IMR-90 (cell line): ENCODE data around the gene TMX1. TPM values are rescaled to one million over a fixed set of nuclear protein-coding genes. Genes with fewer than 3 reads are reported as not detected.

Experiments
- ATAC-seq: fragments of 200-7000 bp; cut with Tn5 transposase; 2 replicates; pipeline ENCODE4 v1.9.1; 2020; ENCODE audit warnings: low read depth, mild to moderate bottlenecking, moderate library complexity
- BruUV-seq: library from RNA; stranded (reverse); fragments of 400-500 nt; replicated peaks from 2 replicates; lab custom pipeline; 2021; lab: Mats Ljungman, UMichigan
- CTCF ChIA-PET: fragments of 300-600 bp; formaldehyde crosslinking; extraction: SDS; loops from one replicate; lab custom pipeline; 2021; ENCODE audit warnings: antibody characterized with exemption; lab: Yijun Ruan, JAX
- POLR2A ChIA-PET: fragments of 300-600 bp; sonication (Branson Sonifier 250); formaldehyde crosslinking; loops from one replicate; lab custom pipeline; 2022; ENCODE audit warnings: antibody characterized with exemption; ENCODE audit not compliant: unreplicated experiment; lab: Charles Lee
- DNase-seq: peaks from one replicate; pipeline ENCODE4 v3.0.0; 2013
- H2AFZ ChIP-seq: replicated peaks from 2 replicates; pipeline ENCODE3; 2013; ENCODE audit warnings: low read length, mild to moderate bottlenecking; ENCODE audit not compliant: poor library complexity
- H2AK5ac ChIP-seq: 2 replicates; pipeline ENCODE4 v1.6.1; 2013; ENCODE audit warnings: low read depth, low read length, inconsistent platforms
- H2AK9ac ChIP-seq: replicated peaks from 2 replicates; pipeline ENCODE3; 2013; ENCODE audit warnings: mild to moderate bottlenecking, low read depth, low read length, moderate library complexity; ENCODE audit not compliant: poor library complexity
- H2BK120ac ChIP-seq: 2 replicates; pipeline ENCODE4 v1.6.1; 2013; ENCODE audit warnings: low read depth, low read length, inconsistent platforms
- H2BK15ac ChIP-seq: 3 replicates; pipeline ENCODE4 v1.6.1; 2013; ENCODE audit warnings: low read depth, low read length, inconsistent platforms
- H2BK20ac ChIP-seq: 2 replicates; pipeline ENCODE4 v1.6.1; 2013; ENCODE audit warnings: low read depth, mild to moderate bottlenecking, inconsistent platforms, low read length, moderate library complexity
- H2BK5ac ChIP-seq: 2 replicates; pipeline ENCODE4 v1.6.1; 2013; ENCODE audit warnings: mild to moderate bottlenecking, low read depth, low read length, inconsistent platforms; ENCODE audit not compliant: poor library complexity, severe bottlenecking
- H3K14ac ChIP-seq: replicated peaks from 2 replicates; pipeline ENCODE4 v1.6.1; 2013; ENCODE audit warnings: low read depth, low read length, inconsistent platforms
- H3K18ac ChIP-seq: 2 replicates; pipeline ENCODE4 v1.6.1; 2013; ENCODE audit warnings: low read depth, low read length, control low read depth
- H3K23ac ChIP-seq: 2 replicates; pipeline ENCODE4 v1.6.1; 2013; ENCODE audit warnings: low read depth, low read length, inconsistent platforms
- H3K27ac ChIP-seq: 2 replicates; pipeline ENCODE4 v1.5.1; 2013; ENCODE audit warnings: mild to moderate bottlenecking, control low read depth, low read length; ENCODE audit not compliant: insufficient read depth
- H3K27me3 ChIP-seq: 2 replicates; pipeline ENCODE4 v1.6.1; 2013; ENCODE audit warnings: low read length; ENCODE audit not compliant: control insufficient read depth, insufficient read depth
- H3K36me3 ChIP-seq: 2 replicates; pipeline ENCODE4 v1.6.1; 2013; ENCODE audit warnings: low read length, mixed read lengths; ENCODE audit not compliant: control insufficient read depth, insufficient read depth
- H3K4ac ChIP-seq: 2 replicates; pipeline ENCODE4 v1.6.1; 2013; ENCODE audit warnings: low read depth, low read length, inconsistent platforms
- H3K4me1 ChIP-seq: 2 replicates; pipeline ENCODE4 v1.6.1; 2013; ENCODE audit warnings: low read length, mixed read lengths; ENCODE audit not compliant: control insufficient read depth, insufficient read depth
- H3K4me2 ChIP-seq: 2 replicates; pipeline ENCODE4 v1.6.1; 2013; ENCODE audit warnings: low read depth, mild to moderate bottlenecking, control low read depth, low read length, moderate library complexity
- H3K4me3 ChIP-seq: 2 replicates; pipeline ENCODE4 v1.5.1; 2013; ENCODE audit warnings: low read depth, mild to moderate bottlenecking, control low read depth, low read length, moderate library complexity; ENCODE audit not compliant: insufficient read depth
- H3K56ac ChIP-seq: 2 replicates; pipeline ENCODE4 v1.6.1; 2013; ENCODE audit warnings: low read length, inconsistent platforms; ENCODE audit not compliant: insufficient read depth; ENCODE audit errors: extremely low read depth
- H3K79me1 ChIP-seq, 2 experiments: 2 replicates each; pipeline ENCODE4 v1.6.1; 2013; ENCODE audit warnings: low read length in 2 of 2, inconsistent platforms in 1 of 2, low read depth in 1 of 2
- H3K9ac ChIP-seq: 2 replicates; pipeline ENCODE4 v1.6.1; 2013; ENCODE audit warnings: low read depth, low read length, control low read depth
- H3K9me1 ChIP-seq: 2 replicates; pipeline ENCODE4 v1.6.1; 2013; ENCODE audit warnings: low read length, inconsistent platforms; ENCODE audit not compliant: insufficient read depth
- H3K9me3 ChIP-seq: 2 replicates; pipeline ENCODE4 v1.6.1; 2013; ENCODE audit warnings: low read length; ENCODE audit not compliant: control insufficient read depth, insufficient read depth
- H4K20me1 ChIP-seq: 2 replicates; pipeline ENCODE4 v1.6.1; 2013; ENCODE audit warnings: low read length, inconsistent platforms; ENCODE audit not compliant: insufficient read depth
- H4K5ac ChIP-seq: 2 replicates; pipeline ENCODE4 v1.6.1; 2013; ENCODE audit warnings: mild to moderate bottlenecking, low read depth, low read length, control low read depth
- H4K8ac ChIP-seq, 2 experiments: 2 replicates each; pipeline ENCODE4 v1.6.1; 2013; ENCODE audit warnings: low read depth in 2 of 2, low read length in 2 of 2, control low read depth in 1 of 2, inconsistent platforms in 1 of 2
- H4K91ac ChIP-seq: 2 replicates; pipeline ENCODE4 v1.6.1; 2013; ENCODE audit warnings: low read depth, low read length, inconsistent platforms; ENCODE audit not compliant: insufficient read depth
- MAFK ChIP-seq: IDR thresholded peaks from 2 replicates; pipeline ENCODE4 v1.6.1; 2012; ENCODE audit warnings: low read depth, low read length, improper control_type of control experiment
- MAZ ChIP-seq: IDR thresholded peaks from 2 replicates; pipeline ENCODE4 v1.6.1; 2012; ENCODE audit warnings: low read depth, mild to moderate bottlenecking, low read length, improper control_type of control experiment, moderate library complexity, borderline replicate concordance
- WGBS, 2 experiments: methylation state at CpG; one replicate each; pipeline versions ENCODE4 v1.1.5 to v1.1.7; 2013; ENCODE audit warnings: missing lambda C conversion rate in 2 of 2; ENCODE audit not compliant: insufficient read length in 1 of 2; ENCODE audit errors: extremely low coverage in 2 of 2; 5-methylcytosine and 5-hydroxymethylcytosine counted together
- dilution Hi-C: fragments of 300-500 bp; cut with HindIII; formaldehyde crosslinking; loops from one replicate; pipeline ENCODE4 v1.14.3; 2018; ENCODE audit warnings: low sequenced_read_pairs; ENCODE audit not compliant: unreplicated experiment
- in situ Hi-C: fragments of 300-500 bp; cut with MboI; formaldehyde crosslinking; loops from 3 replicates; pipeline ENCODE4 v1.14.3; 2019; ENCODE audit warnings: low sequenced_read_pairs, inconsistent platforms, mixed read lengths
- intact Hi-C: fragments of 100-400 bp; cut with micrococcal nuclease; formaldehyde crosslinking; loops from 2 replicates; pipeline ENCODE4 v1.10.0; 2022
- polyA plus RNA-seq, 3 experiments: library from polyadenylated mRNA; depleted of rRNA; stranded (reverse); fragments of >200 nt; gene quantifications; 2 replicates each; pipeline ENCODE4 v1.2.3, GENCODE V29; 2012; ENCODE audit warnings: low replicate concordance in 1 of 3
- total RNA-seq: library from RNA; depleted of rRNA; stranded (reverse); fragments of >200 nt; gene quantifications from 2 replicates; pipeline ENCODE4 v1.2.3, GENCODE V29; 2012

The TMX1 gene
- total and polyA plus RNA-seq, 2 of the 4 experiments (the other 2 are of a cell fraction) = 15.3 to 24.7 TPM

DNA sequence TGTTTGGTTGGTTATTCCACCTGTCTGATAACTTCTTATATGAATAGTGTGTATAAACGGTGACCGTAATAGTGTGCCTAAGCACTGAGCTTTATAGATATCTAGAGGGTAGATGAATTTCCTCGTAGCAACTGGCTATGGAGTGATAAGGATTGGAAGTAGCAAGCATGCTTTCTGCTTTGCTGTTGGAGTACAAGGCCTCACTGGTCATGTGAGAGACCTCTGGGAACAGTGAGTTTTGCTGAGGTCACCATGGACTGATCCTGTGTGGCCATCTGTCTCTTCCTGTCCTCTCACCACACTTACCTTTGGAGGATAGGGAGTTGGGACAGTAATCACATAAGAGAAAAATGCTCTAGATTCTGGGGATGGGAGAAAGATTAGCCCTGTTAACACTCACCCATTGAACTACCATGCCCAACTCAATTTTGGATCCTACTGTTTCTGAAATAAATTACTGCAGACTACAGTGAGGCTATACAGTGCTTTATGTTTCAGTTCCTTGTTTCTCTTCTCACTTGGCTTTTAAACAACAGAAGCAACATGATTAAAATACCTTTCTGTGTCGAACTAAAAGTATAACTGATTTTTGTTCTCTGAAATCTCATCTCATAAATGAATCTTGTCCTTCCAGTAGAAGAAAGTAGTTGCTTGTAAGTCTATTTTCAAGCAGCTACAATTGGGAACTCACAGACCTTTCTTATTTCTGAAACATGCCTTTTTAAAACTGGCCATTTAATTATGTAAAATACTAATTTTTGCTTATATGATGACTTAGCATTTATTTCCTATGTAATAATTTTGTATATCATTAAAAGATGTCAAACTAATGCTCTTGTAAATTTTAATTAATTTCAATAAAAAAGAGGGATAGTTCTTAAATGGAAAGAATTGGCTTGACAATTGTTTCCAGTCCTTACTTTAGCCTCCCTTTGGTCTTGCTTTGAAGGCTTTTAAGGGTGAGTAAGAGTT, 8.3 kb downstream of the TMX1 start:
- ChIA-PET POLR2A (interaction anchor here (0.6 kb wide), 1 partner anchor 446 kb away, joined by 3 read pairs; no protein-coding TSS in a partner anchor), CTCF (interaction anchor here (0.6 kb wide), 1 partner anchor 633 kb away, joined by 5 read pairs; no protein-coding TSS in a partner anchor)
- Histone ChIP-seq H4K20me1 (peaks cover 6% of the 10 kb centered on the region; the same call in 1 of the 2 replicates), H3K27me3 (no peaks in the 10 kb centered on the region), H3K4me3 (no peak overlapping the region), H3K18ac (no peak overlapping the region), H2AK5ac (no peak overlapping the region), H3K9ac (no peak overlapping the region), H4K91ac (no peak overlapping the region), H3K14ac (no peak overlapping the region), H3K9me3 (no peaks in the 10 kb centered on the region), H2AK9ac (no peak overlapping the region), H2BK5ac (no peak overlapping the region), H2BK15ac (no peak overlapping the region), H2BK120ac (no peak overlapping the region), H3K9me1 (peaks cover 5% of the 10 kb centered on the region), H3K56ac (no peak overlapping the region), H3K4me1 (0 out of 2 replicates have a peak, but pooled peaks cover 1% of the 10 kb centered on the region), H3K79me1 (peaks cover 28 to 31% of the 10 kb centered on the region in 2 experiments), H3K4ac (no peak overlapping the region), H3K23ac (no peak overlapping the region), H4K5ac (no peak overlapping the region), H3K4me2 (no peak overlapping the region), H3K27ac (no peak overlapping the region), H4K8ac (no peak overlapping the region), H3K36me3 (peaks cover 17% of the 10 kb centered on the region), H2BK20ac (no peak overlapping the region), H2AFZ (no peak overlapping the region)
- DNase-seq = no peak
- peak; percentile 85 for TF ChIP-seq MAFK
- no peak for TF ChIP-seq MAZ
- dilution Hi-C loops (no loop called here), intact Hi-C loops (no loop called here), in situ Hi-C loops (no loop called here)
- no CpG with 5 or more reads among the region's 4 CpGs for WGBS, 2 experiments
- no peak for ATAC-seq
- no TSS peak for BruUV-seq
